HEK293T (cell line): ENCODE data around the gene UBE2E2.

Experiments used
- CTCF ChIA-PET: fragments of 350-600 bp; formaldehyde crosslinking; extraction: SDS; loops from one replicate; lab custom pipeline; 2021; ENCODE audit warnings: antibody characterized with exemption, inconsistent platforms; lab: Yijun Ruan, JAX
- POLR2A ChIA-PET: fragments of 350-600 bp; formaldehyde crosslinking; extraction: SDS; loops from one replicate; lab custom pipeline; 2020; ENCODE audit warnings: antibody characterized with exemption, inconsistent platforms; lab: Yijun Ruan, JAX
- DNase-seq: peaks from one replicate; pipeline ENCODE4 v3.0.0; 2012; ENCODE audit warnings: mixed read lengths; ENCODE audit errors: extremely low spot score
- ARNT ChIP-seq: fragments of 450-650 bp; IDR thresholded peaks from 2 replicates; pipeline ENCODE4 v1.6.1; 2017; ENCODE audit warnings: mild to moderate bottlenecking
- BHLHE40 ChIP-seq: fragments of 450-650 bp; IDR thresholded peaks from 2 replicates; pipeline ENCODE4 v1.6.1; 2016; ENCODE audit warnings: mild to moderate bottlenecking, moderate library complexity, borderline replicate concordance
- CTBP1 ChIP-seq: fragments of 450-650 bp; IDR thresholded peaks from 2 replicates; pipeline ENCODE4 v1.6.1; 2016; ENCODE audit warnings: borderline replicate concordance
- ELF4 ChIP-seq: fragments of 450-650 bp; IDR thresholded peaks from 2 replicates; pipeline ENCODE4 v1.6.1; 2017; ENCODE audit warnings: antibody characterized with exemption
- FOXA1 ChIP-seq: fragments of 450-650 bp; IDR thresholded peaks from 2 replicates; pipeline ENCODE4 v1.6.1; 2016; ENCODE audit warnings: mild to moderate bottlenecking
- FOXK2 ChIP-seq: fragments of 450-650 bp; IDR thresholded peaks from 2 replicates; pipeline ENCODE4 v1.6.1; 2016; ENCODE audit warnings: mild to moderate bottlenecking
- FOXM1 ChIP-seq: fragments of 450-650 bp; IDR thresholded peaks from 2 replicates; pipeline ENCODE4 v1.6.1; 2017; ENCODE audit warnings: mild to moderate bottlenecking, borderline replicate concordance
- HDGF ChIP-seq: fragments of 450-650 bp; IDR thresholded peaks from 2 replicates; pipeline ENCODE4 v1.6.1; 2017; ENCODE audit warnings: antibody characterized with exemption, borderline replicate concordance
- L3MBTL2 ChIP-seq: fragments of 450-650 bp; conservative IDR thresholded peaks from 2 replicates; pipeline ENCODE4 v1.6.1; 2016; ENCODE audit warnings: mild to moderate bottlenecking
- LEF1 ChIP-seq: fragments of 450-650 bp; IDR thresholded peaks from 2 replicates; pipeline ENCODE4 v1.6.1; 2017; ENCODE audit warnings: mild to moderate bottlenecking, borderline replicate concordance
- NFRKB ChIP-seq: fragments of 450-650 bp; IDR thresholded peaks from 2 replicates; pipeline ENCODE4 v1.6.1; 2016; ENCODE audit warnings: mild to moderate bottlenecking, moderate library complexity
- PKNOX1 ChIP-seq: fragments of 450-650 bp; IDR thresholded peaks from 2 replicates; pipeline ENCODE4 v1.6.1; 2016
- SP1 ChIP-seq: fragments of 450-650 bp; IDR thresholded peaks from 2 replicates; pipeline ENCODE4 v1.6.1; 2017
- SUZ12 ChIP-seq: fragments of 450-650 bp; IDR thresholded peaks from 2 replicates; pipeline ENCODE4 v1.6.1; 2016; ENCODE audit warnings: mild to moderate bottlenecking
- TARDBP ChIP-seq: fragments of 450-650 bp; IDR thresholded peaks from 2 replicates; pipeline ENCODE4 v1.6.1; 2016
- ZNF384 ChIP-seq: fragments of 450-650 bp; IDR thresholded peaks from 2 replicates; pipeline ENCODE4 v1.6.1; 2016

UBE2E2 gene

GRCh38 chr3:23372285-23372684 is 169.2 kb downstream of the UBE2E2 start:
- TF ChIP-seq ARNT = no peak
- TF ChIP-seq LEF1 = no peak
- no peak for TF ChIP-seq SUZ12
- no peak for TF ChIP-seq FOXK2
- TF ChIP-seq ELF4 = no peak
- TF ChIP-seq PKNOX1 = no peak
- TF ChIP-seq CTBP1 = no peak
- no peak for TF ChIP-seq HDGF
- TF ChIP-seq BHLHE40 = no peak
- POLR2A ChIA-PET = no interaction called here
- CTCF ChIA-PET = no interaction called here
- no peak for DNase-seq

DNA sequence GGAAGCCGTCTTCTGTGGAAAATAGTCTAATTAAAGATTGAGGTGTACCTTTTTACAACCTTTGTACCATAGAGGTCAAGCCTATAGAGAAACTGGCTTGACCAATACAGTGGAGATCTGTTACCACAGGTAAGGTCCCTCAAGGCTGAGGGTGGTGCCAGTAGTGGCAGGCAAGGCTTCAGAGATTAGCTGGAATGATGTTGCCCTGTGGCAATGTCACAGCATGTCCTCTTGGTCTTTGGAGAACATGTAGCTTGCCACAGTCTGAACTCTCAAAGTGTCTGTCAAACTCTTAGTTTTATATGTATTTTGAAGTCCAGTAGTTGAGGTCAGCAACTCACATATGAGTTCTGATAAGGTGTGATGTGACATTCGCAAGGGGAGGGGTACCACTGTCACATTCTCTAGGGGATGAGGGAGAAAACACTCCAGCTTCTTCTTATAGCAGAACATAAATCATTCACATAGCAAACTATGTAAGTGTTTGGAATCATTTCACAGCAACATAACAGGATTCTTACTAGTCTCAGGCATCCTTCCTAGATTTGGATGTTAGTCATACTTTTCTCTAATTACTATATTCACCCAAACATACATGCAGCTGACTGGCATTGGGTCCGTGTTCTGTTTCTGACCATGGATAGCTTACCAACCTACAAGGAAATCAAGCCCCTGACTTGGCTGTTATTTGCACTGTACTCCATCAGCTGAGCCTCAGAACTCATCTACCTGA is 173.6 kb downstream of the UBE2E2 start:
- DNase-seq = no peak
- ChIA-PET CTCF (no interaction called here), POLR2A (no interaction called here)
- TF ChIP-seq ZNF384 (no peak), L3MBTL2 (no peak), PKNOX1 (no peak), BHLHE40 (no peak), ELF4 (no peak), FOXA1 (no peak), SUZ12 (no peak), CTBP1 (no peak), LEF1 (no peak), SP1 (no peak), NFRKB (no peak), TARDBP (no peak), ARNT (no peak), HDGF (no peak), FOXK2 (no peak), FOXM1 (no peak)

GRCh38 chr3:23377928-23378672 is 175.0 kb downstream of the UBE2E2 start:
- CTCF ChIA-PET = no interaction called here
- TF ChIP-seq FOXA1 = no peak
- no peak for TF ChIP-seq HDGF
- no peak for TF ChIP-seq CTBP1
- no peak for TF ChIP-seq BHLHE40
- no peak for TF ChIP-seq FOXK2
- TF ChIP-seq LEF1 = no peak
- TF ChIP-seq PKNOX1 = no peak
- no peak for TF ChIP-seq SP1
- TF ChIP-seq ARNT = no peak
- TF ChIP-seq FOXM1 = no peak
- no peak for TF ChIP-seq ZNF384
- no peak for TF ChIP-seq SUZ12
- no peak for TF ChIP-seq L3MBTL2
- no peak for TF ChIP-seq NFRKB
- TF ChIP-seq ELF4 = no peak
- no peak for TF ChIP-seq TARDBP
- no peak for DNase-seq
- POLR2A ChIA-PET = no interaction called here

DNA sequence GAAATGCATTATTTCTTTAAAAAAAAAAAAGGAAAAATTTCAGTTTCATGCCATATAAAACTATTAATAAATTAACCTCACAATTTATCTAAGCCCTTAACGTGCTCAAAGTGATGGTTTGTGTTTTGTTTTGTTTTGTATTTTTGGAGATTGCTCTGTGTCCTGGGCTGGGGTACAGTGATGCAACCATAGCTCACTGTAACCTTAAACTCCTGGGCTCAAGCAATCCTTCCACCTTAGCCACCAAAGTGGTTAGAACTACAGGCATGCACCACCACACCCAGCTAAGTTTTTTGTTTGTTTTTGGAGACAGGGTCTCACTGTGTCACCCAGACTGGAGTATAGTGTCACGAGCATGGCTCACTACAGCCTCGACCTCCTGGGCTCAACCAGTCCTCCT is 180.7 kb downstream of the UBE2E2 start:
- TF ChIP-seq ELF4 (no peak), LEF1 (no peak), BHLHE40 (no peak), NFRKB (no peak), PKNOX1 (no peak), FOXK2 (no peak), TARDBP (no peak), ZNF384 (no peak), L3MBTL2 (no peak), FOXM1 (no peak), FOXA1 (no peak), ARNT (no peak), HDGF (no peak), CTBP1 (no peak), SUZ12 (no peak), SP1 (no peak)
- POLR2A ChIA-PET = no interaction called here
- DNase-seq = no peak
- CTCF ChIA-PET = no interaction called here

- no peak for TF ChIP-seq NFRKB
- ChIA-PET CTCF (no interaction called here), POLR2A (interaction anchor here (0.6 kb wide), 1 partner anchor 496 kb away, joined by 3 read pairs; no protein-coding TSS in a partner anchor)
- no peak for DNase-seq
Measured at GRCh38 chr3:23385327-23385726, 182.2 kb downstream of the UBE2E2 start.
